CMK (cell line): Measurements from ENCODE around the gene DRD3.

Experiments used
- DNase-seq: peaks from one replicate; pipeline ENCODE4 v3.0.0-alpha.2; 2010; ENCODE audit warnings: low read depth

The DRD3 gene

DNA sequence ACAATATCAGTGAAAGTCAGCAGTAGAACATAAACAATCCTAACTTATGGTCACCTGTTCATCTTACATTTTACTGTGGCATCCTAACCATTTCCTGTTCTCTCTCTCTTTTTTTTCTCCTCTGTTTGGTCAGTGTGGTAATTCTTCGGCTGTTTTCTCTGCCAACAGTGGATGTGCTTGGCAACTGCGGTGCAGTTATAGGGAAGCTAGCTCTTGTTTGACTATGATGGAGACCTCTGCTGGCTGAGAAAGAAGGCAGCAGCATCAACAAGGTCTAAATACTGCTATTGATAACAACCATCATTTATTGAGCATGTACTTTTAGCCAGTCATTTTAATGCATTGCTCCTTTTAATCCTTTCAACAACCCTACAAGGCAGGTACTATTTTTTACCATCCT lies 723 bp upstream of the DRD3 start:
- DNase-seq = no peak

- no peak for DNase-seq
These were observed 2.0 kb downstream of the DRD3 start for GRCh38 chr3:114176890-114177289.

GRCh38 chr3:114176487-114176886 lies 2.4 kb downstream of the DRD3 start:
- DNase-seq = no peak

DNA sequence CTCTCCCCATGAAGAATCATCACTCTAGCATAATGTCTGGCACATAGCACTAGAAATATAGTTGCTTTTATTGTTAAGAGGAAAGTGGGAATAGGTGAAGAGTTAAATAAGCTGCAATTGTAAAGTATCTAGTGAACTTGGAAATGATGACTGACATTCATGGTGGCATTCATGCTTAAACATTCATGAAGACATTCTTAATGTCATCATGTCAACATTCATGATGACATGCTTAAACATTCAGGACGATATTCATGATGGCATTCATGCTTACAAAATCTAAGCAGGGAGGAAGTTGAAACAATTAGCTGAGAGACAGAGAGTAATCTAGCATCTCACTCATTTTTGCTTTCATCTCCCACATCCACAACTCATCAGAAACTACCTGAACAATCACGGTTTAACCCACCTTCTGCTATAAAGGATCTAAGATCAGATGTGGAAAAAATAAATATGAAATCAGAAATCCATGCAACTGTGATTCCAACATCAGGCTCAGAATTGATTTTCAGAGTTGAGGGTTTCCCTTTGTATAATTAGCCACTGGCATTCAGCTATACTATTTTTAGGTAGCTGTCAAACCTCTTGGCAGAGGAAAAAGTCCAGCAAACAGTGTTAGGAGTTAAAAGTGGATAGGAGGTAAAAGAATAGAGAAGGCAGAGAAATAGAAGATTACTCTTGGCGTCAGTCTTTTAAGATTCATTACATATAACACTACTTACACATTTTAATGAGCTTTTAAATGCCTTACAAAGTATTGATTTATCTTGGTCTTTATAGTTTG lies 3.5 kb downstream of the DRD3 start:
- DNase-seq = no peak

DNA sequence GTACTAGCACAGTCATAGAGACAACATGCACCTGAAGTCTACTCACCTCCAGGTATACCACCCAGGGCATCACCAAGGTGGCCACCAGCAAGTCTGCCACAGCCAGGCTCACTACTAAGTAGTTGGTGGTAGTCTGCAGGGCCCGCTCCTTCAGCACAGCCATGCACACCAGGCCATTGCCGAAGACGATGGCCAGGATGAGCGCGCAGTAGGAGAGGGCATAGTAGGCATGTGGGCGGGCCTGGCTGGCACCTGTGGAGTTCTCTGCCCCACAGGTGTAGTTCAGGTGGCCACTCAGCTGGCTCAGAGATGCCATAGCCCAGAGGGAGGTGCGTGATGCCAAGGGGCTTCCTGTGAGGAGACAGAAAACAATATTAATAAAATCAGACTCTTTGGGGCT lies 7.2 kb downstream of the DRD3 start:
- DNase-seq = no peak

DNA sequence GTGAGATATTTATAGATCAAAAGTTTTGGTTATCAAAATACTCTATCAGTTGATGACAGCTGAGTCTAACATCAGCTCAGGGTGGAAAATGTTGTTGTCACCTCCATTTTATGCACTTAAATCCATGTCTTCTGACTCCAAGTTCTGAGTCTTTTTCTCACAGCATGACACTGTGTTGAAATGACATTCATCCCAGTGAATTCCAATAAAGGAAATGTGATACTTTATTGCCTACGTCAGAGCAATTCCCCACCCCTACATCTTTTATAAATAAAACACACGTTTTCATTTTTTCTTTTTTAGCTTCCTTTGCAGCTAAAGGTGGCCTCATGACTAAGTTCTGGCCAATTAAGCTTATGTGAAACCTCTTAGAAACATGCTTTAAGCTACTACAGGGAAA lies 10.7 kb downstream of the DRD3 start:
- DNase-seq = no peak

DNA sequence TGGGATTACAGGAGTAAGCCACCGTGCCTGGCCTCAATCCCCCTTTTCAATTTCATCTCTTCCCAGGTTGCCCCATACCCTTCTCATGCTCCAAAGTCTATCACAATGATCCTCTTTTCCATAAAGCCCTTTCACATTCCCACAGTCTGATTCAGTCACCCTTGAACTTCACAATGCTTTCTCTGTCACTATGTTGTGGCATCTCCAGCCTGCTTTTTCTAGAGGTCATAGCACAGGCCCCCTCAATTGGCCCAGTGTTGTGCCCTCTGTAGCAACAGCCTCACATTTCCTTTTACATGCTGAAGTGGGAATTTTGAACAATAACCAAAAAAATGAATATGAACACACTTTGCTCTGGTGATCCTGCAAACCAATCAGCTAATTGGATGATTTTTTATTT lies 21.5 kb downstream of the DRD3 start:
- DNase-seq = no peak

GRCh38 chr3:114155370-114155821 lies 23.5 kb downstream of the DRD3 start:
- DNase-seq = no peak

- no peak for DNase-seq
These were observed 24.5 kb downstream of the DRD3 start for GRCh38 chr3:114154321-114154821.

DNA sequence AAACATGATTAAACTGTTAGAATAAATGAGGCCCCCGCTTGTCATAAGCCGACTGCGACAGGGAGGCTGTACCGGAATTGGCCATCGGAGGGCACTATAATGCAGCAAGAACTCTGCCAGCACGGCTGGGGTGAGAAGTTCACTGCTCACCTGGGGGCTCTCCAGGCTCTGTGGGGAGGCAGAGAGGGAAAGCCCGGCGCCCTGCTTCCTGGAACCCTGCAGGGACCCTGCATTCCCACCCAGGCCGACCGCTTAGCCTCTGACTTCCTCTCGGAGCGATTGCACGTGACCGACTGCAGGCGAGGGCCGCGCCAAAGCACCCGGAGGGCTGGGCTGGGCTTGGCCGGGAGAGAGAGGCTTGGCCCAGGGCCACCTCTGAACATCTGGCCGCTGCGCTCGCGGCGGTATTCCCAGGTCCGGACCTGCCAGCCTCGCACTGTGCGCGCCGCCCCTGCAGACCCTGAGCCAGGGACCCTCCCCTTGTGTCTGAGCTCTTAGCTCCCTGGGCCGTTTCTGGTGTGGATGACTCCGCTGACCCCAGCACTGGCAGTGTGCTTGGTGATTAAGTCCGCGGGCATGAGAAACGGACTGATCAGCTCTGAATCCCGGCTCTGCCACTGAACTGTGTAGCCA lies 26.2 kb downstream of the DRD3 start:
- DNase-seq = peak; percentile 30

- DNase-seq = no peak
These were observed 27.8 kb downstream of the DRD3 start for GRCh38 chr3:114151091-114151490.

DNA sequence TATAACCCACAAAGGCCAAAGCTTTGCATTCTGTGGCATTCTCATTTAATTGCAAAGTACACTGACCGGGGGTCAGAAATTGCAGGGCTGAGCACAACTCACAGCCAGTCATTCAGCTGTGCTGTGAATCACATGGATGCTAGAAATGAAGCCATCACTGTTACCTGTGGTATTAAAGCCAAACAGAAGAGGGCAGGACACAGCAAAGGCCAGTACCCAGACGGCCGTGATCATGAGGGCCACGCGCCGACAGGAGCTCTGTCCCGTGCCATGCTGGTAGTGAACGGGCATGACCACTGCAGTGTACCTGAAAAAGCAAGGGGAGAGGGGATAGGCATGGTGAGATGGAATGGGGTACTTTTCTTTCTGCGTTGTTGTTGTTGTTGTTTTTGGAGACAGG lies 31.6 kb downstream of the DRD3 start:
- DNase-seq = no peak

- no peak for DNase-seq
These were observed 33.8 kb downstream of the DRD3 start for GRCh38 chr3:114144909-114145688.

DNA sequence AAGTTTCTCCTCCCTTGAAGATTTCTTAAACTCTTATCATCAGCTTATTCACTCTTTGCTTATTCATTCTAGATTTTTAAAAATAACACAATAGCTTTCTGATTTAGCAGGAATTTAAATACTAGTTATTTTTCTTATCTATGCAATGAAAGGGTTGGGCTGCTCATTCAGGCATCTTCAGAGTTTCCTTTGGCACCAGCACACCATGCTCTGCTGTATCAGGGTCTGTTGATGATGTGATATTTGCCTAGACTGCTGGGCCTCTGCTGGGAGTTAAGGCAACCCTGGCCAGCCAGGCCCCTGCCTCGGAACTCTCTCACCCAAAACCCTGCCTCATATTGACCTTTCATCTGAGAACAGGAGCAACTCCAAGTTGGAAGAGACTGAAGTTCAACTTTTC lies 35.0 kb downstream of the DRD3 start:
- DNase-seq = no peak

DNA sequence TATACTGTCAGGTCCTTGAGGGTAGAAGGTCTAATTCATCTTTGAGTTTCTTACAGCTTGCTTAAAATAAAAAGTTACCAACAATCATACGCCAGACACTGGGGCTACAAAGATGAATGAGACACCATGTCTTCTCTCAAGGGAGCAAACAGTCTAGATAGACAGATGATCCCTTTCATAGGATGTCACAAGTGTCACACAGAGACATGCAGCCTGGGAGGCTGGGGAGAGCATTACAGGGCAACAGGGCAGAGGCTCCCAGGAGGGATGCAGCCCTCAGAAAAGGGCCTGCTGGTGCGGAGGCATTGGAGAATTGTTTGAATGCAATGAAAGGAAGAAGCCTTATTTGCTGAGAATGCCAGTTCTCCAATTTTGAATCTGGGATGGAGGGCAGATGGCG lies 39.0 kb downstream of the DRD3 start:
- no peak for DNase-seq

DNA sequence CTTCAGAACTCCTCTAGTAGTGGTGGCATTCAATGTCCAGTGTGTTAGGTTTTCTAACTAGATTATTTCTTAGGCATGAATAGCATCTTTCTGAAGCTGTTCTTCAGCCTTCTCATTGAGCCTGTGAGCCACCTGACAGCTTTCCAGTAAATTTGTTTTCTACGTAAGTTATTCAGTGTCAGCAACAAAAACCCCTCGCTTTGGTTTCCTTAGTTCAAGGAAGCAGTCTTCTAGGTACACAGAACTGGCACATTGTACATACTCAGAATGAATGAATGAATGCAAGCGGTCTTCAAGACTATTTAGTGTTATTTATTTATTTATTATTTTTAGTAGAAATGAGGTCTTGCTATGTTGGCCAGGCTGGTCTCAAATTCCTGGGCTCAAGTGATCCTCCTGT lies 44.9 kb downstream of the DRD3 start:
- DNase-seq = no peak

- DNase-seq = no peak
These were observed 46.4 kb downstream of the DRD3 start for GRCh38 chr3:114132500-114132899.

DNA sequence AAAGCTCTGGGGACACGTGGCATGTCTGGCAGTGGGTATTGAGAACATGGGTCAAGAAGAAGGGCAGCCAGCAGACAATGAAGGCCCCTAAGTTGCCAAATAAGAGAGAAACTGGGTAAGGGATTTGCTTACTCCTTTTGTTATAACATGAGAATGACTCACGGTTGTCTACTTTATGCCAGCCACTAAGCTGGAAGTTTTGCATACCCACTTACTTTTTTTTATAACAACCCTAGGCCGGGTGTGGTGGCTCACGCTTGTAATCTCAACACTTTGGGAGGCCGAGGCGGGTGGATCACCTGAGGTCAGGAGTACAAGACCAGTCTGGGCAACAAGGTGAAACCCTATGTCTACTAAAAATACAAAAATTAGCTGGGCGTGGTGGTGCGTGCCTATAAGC lies 50.0 kb downstream of the DRD3 start:
- no peak for DNase-seq

GRCh38 chr3:114128231-114128630 lies 50.6 kb downstream of the DRD3 start:
- no peak for DNase-seq

DNA sequence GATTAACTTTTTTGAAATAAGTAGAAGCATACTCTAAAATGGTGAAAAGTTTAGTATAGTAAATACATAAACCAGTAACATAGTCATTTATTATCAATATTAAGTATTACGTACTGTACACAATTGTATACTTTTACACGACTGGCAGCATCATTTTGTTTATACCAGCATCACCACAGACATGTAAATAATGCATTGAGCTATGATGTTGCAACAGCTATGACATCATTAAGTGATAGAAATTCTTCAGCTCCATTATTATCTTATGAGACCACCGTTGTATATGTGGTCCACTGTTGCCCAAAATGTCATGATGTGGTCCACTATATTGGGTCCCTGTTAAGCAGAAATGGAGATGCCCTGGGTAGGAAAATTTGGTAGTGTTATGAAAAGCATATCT lies 51.3 kb downstream of the DRD3 start:
- no peak for DNase-seq

GRCh38 chr3:114126461-114126860 lies 52.4 kb downstream of the DRD3 start:
- no peak for DNase-seq

GRCh38 chr3:114122027-114122709 lies 56.7 kb downstream of the DRD3 start:
- no peak for DNase-seq
